GM19438 (cell line): ENCODE results near the gene AP1M2.

ENCODE experiments used
- ATAC-seq: cut with Tn5 transposase; IDR thresholded peaks from one replicate; pipeline ENCODE4 v1.9.1; 2021; ENCODE audit warnings: low read depth; ENCODE audit not compliant: unreplicated experiment

AP1M2 gene

DNA sequence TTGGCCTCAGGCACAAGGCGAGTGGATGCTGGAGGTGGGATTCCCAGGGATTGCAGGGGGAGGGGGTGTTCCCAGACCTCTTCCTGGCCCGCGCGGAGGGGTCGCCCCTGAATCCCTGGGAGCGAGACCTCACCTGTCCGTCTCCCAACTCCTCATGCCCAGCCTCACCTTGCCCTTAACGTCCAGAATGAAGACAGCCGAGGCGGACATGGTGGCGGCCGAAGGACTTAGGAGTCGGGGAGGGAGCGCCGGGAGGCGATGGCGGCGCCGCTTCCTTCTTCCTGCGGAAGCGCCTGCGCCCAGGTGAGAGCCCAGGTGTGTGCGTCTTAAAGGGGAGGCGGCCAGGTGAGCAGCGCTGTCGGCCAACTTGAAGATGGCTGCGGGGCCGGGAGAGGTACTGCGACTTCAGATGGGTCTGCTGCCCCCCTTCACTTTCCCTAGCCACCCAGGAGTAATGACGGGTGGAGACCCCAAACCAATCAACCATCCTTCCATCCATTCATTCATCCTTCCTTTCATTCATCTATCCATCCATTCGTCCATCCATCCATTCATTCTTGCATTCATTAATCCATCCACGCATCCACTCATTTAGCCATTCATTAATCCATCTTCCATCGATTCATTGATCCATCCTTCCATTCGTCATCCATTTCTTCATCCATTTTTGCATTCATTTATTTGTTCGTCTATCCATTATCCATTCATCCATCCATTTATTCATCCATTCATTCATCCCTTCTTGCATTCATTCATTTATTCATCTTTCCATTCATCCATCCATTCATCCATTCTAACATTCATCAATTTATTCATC, at the start of gene AP1M2:
AP1M2 (minus strand) TSS at position 291 of the 817 bp plus-strand sequence; CDS start at position 210, 81 bp downstream.
- no peak for ATAC-seq

- no peak for ATAC-seq
Observed at GRCh38 chr19:10636304-10636972, 49.3 kb upstream of the AP1M2 start.

GRCh38 chr19:10634963-10635362, 47.9 kb upstream of the AP1M2 start:
- ATAC-seq: no peak

- no peak for ATAC-seq
Observed at GRCh38 chr19:10634430-10634829, 47.3 kb upstream of the AP1M2 start.

DNA sequence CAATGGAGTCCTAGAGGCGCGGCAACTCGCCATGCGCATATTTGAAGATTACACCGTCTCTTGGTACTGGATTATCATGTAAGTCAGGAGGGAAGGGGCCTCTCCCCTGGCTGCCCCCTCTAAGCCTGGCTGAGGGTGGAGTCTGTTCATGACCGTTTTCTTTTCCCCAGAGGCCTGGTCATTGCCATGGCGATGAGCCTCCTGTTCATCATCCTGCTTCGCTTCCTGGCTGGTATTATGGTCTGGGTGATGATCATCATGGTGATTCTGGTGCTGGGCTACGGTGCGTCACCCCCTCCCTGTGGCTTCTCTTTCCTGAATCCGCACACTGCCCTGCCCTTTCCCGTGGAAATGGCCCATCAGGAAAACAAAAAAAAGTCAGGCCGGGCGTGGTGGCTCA, 44.8 kb upstream of the AP1M2 start:
- no peak for ATAC-seq

DNA sequence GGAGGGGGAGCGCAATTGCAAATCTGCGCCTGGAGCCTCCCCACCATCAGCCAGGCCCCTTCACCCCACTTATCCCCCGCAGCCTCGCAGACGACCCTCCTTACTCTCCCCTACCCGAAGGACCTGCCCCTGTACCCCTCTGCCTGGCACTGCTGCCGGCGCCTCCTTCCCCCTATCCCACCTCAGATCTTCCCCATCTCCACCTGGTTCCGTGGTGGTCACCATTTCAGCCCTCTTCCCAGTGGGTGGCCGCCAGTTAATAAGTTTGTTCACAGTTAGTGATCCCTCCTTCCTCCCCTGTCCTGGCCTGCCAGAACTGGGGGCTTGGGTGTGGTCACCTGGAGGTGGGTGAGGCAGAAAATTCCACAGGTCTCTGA, 38.6 kb upstream of the AP1M2 start:
- ATAC-seq: no peak

DNA sequence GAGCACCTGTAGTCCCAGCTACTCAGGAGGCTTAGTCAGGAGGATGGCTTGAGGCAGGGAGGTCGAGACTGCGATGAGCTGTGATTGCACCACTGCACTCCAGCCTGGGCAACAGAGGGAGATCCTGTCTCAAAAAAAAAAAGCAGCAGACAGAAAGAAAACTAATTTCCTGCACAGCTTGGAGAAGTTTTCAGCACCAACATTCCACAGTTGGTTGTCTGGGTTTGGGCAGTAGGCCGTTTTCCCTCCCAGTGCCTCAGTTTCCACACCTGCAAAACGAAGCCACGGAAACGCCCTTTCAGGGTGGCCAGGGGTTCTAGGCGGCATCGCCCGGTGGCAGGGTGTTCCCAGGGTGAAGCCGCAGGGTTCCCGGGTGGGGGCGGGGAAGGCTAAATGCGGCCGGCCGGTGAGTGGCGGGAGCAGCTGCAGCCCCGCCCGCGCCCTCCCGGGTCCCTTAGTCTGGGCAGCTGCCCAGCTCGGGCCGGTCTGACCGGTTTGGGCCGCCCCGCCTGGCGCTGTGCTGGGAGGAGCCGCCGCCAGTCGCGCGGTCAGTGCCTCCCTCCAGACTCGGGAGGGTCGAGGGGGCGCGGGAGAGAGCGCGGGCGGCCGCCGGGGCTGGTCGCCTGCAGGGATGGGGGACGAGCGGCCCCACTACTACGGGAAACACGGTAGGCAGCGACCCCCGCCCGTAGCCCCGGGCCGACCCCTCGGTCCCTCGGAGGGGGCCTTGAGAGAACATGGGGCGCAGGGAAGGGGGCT, 38.1 kb upstream of the AP1M2 start, which contains the start of gene SLC44A2:
SLC44A2 (plus strand) TSS at position 551 of the 759 bp plus-strand sequence; CDS start at position 632, 81 bp downstream.
- no peak for ATAC-seq

- no peak for ATAC-seq
Observed at GRCh38 chr19:10624585-10624984, 37.5 kb upstream of the AP1M2 start.

- ATAC-seq: no peak
Observed at GRCh38 chr19:10621966-10622365, 34.9 kb upstream of the AP1M2 start.

- no peak for ATAC-seq
Observed at GRCh38 chr19:10620786-10621185, 33.7 kb upstream of the AP1M2 start.

DNA sequence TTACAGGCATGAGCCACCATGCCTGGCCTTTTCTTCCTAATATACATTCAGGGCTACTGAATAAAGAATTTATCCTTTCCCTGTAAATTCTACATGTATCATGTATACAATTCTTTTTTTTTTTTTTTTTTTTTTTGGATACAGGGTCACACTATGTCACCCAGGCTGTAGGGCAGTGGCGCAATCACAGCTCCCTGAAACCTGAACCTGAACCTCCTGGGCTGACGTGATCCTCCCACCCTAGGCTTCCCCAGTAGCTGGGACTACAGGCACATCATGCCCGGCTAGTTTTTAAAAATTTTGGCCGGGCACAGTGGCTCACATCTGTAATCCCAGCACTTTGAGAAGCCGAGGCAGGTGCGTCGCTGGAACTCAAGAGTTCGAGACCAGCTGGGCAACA, 31.7 kb upstream of the AP1M2 start:
- ATAC-seq: no peak

GRCh38 chr19:10617409-10618121, 30.5 kb upstream of the AP1M2 start:
- ATAC-seq: no peak

DNA sequence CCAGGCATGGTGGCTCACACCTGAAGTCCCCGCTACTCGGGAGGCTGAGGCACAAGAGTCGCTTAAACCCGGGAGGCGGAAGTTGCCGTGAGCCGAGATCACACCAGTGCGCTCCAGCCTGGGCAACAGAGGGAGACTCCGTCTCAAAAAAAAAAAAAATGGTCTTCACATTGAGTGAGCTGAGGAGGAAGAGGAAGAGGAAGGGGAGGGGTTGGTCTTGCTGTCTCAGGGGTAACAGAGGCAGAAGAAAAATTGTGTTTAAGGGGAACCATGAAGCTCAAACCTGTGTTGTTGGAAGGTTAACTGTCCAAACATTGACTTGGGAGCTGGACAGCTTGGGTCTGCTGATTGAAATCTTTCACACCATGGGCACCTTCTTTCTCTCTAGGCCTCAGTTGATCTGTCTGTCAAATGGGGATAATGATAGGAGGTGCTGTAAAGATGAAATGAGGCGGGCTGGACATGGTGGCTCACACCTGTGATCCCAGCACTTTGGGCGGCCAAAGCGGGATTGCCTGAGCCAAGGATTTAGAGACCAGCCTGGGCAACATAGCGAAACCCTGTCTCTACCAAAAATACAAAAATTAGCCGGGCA, 28.4 kb upstream of the AP1M2 start:
- no peak for ATAC-seq

DNA sequence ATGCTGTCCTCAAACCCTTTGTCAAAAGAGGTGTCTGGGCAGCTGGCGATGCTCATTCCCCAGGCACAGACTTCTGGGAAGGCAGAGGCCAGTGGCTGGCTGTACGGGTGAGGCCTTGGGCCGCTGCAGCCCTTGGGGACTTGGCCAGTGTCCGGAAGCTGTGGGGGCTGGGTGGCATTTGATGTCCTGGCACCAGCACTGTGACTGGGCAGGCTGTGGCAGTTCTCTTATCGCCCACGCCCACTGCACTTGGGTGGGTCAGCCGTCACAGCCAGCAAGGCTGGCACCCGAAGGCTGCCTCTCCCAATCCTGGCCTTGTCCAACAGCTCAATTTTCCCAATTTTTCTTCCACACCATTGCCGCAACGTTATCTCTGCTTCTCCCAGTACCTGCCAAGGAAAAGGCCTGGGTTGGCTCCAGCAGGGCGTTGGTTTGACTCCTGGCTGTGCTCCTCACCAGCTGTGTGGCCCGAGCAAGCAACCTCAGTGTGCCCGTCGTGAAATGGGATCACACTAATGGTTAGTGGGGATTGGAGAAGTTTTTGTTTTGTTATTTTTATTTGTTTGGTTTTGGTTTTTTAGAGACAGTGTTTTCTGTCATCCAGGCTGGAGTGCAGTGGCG, 25.5 kb upstream of the AP1M2 start:
- ATAC-seq: no peak

DNA sequence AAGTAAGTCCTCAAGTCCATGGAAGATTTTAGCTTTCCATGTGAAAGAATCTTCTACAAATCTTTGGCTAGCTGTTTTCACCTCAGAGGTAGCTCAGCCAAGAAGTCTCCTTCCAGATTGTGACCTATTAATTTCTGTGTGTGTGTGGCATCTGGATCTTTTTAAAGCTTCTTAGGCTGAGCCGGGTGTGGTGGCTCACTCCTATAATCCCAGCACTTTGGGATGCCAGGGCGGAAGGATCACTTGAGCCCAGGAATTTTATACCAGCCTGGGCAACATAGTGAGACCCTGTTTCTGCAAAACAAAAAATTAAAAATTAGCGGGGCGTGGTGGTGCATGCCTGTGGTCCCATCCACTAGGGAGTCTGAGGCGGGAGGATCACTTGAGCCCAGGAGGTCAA, 24.8 kb upstream of the AP1M2 start:
- no peak for ATAC-seq

DNA sequence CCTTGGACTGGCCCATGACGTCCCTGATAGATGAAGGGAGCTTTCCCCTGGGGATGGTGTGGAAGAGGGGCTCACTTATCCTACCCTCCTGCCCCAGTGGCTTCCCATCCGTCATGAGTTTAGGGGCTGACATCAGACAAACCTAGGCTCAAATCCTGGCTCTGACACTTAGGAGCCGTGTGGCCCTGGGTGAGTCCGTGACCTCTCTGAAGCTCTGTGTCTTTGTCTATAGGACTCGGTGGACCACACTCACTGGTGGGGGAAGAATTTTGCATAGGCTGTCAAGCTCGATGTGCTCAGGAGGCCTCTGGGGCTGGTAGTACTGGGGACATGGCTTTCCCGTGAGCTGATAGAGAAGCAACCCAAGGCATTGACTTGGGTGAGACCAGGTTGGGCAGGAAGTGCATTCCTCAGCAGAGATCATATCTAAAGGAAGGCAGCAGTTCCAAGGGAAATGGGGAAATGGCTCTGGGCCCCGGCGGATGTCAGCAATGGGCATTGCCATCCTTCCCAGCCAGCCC, 17.4 kb upstream of the AP1M2 start:
- no peak for ATAC-seq

DNA sequence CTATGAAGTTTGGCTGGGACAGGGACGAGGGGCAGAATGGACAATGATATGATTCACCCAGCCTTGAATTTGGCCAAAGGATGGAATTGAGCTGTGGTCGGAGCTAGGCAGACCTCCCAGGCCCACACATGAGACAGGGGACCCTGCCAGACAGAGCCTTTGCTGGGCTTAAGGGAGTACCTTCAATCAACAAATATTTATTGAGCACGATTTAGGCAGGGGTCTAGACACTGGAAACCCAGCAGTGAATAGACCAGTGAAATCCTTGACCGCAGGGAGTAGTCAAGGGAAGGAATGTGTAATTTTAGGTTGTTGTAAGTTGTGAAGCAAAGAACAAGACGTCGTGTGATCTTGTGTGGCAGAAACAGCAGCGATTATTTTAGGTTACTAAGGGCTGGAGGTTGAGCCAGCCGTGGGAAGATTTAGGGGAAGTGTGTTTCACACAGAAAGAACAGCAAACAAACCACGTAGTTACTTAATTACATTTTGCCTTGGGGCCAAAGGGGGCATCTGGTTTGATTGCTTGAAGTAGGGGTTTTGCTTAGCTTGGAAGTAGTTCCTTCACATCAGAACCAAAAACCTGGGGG, 16.9 kb upstream of the AP1M2 start:
- ATAC-seq: no peak

DNA sequence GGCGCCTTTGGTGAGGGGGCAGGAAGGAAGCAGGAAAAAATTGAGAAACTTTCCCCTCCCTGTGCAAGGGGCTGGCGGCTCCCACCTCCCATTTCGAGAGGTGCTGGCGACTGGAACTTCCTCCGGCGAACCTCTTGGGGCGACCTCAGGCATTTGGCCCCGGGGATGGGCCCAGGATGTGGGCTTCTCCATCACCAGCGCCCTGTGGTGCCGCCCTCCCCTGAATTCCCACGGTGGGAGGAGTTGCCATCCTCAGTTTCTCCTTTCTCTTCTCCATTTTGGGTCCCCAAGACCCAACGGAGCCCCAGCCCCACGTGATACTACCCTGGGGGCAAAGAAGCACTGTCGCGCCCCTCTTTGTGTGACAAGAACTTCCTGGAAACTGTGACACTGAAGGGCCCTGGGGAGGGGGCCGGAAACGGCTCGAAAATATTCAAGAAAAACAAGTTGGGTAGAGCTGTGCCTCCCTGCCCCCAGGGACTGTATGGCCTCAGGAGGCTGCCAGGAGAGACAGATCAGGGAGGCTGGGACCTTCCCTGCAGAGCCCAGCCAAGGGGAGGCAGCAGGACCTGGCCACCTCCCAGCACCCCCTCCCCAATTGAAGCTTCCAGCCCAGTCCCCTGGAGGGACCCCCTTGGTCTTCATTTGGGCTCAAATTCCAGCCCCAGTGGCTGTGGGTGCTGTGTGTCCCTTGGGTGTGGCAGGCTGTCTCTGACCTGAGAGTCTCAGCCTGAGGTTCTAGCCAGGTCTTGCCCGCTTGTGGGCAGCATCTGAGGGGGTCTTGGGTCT, 16.2 kb upstream of the AP1M2 start:
- ATAC-seq: no peak
